ENCODE results near the gene CNOT2. TPM values are rescaled to one million over a fixed set of nuclear protein-coding genes. Genes with fewer than 3 reads are reported as not detected.
"Not testable (repeated sequence)": the region's sequence is repeated elsewhere in the genome, so short reads cannot be mapped to it uniquely, and the experiment has no call there.

CNOT2 gene
- total RNA-seq, 2 experiments from 2014 or later = 65.2 to 68.4 TPM

DNA sequence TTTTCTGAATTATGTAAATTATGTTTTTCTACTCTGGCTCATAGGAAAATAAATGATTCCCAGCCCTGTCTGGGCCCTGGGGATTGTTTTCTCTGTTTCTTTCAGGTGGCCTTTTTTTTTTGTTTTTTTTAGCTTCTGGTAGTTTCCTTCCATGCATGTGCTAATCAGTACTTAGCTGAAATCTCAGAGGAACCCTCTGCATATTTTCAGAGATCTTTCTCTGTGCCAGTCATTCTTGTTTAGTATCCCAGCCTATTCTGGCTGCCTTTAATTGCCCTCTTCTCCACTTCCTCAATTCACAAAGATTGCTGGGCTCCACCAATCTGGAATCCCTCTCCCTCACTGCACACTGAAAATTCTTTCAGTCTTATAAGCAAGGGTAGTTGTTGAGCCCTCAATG, 46.9 kb downstream of the CNOT2 start:
- ATAC-seq (no peak), DNase-seq (no peak)
- peaks cover 52% of the 10 kb centered on the region for H3K36me3 Mint-ChIP-seq
- H3K4me3 Mint-ChIP-seq = no peak overlapping the region
- CTCF ChIA-PET = no interaction called here
- peaks cover 11% of the 10 kb centered on the region for H3K4me1 Mint-ChIP-seq
- no peaks in the 10 kb centered on the region for H3K27me3 Mint-ChIP-seq
- no peaks in the 10 kb centered on the region for H3K9me3 Mint-ChIP-seq (ENCODE audit: low read depth)
- no peak overlapping the region for H3K27ac Mint-ChIP-seq

DNA sequence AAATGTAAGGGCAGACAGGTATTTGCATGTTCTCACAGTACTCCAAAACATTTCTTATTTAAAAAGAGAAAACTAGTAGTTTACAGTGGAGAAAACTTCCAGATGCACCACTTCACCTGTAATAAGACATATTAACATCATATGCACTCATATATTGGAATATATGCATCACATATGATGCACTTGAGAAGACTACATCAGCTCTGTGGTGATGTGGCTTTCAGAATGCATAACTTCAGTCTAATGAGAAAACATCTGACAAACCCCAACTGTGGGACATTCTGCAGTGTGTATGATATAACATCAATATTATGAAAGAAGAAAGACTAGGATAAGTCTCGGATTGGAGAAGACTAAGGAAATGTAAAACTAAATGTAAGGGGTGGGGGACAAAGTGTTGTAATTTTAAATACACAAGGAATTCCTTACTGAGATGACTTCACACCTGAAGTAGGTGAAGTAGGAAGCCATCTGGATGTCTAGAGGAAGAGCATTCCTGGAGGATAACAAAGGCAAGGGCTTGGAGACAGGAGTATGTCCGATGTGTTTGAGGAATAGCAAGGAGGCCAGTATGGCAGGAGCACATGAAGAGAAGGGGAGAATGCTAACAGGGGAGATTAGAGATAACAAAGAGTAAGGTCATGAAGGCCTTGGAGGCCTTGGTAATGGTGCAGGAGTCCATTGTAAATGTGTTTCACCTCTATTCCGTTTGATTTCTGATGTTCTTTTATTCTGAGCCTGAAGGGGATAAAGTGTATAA, 49.0 kb downstream of the CNOT2 start:
- no peak overlapping the region for H3K27ac Mint-ChIP-seq
- CTCF ChIA-PET = interaction anchor here (0.7 kb wide), 1 partner anchor 48 kb away, joined by 3 read pairs; no protein-coding TSS in a partner anchor
- DNase-seq (no peak), ATAC-seq (no peak)
- no peaks in the 10 kb centered on the region for H3K27me3 Mint-ChIP-seq
- peaks cover 11% of the 10 kb centered on the region for H3K4me1 Mint-ChIP-seq
- H3K9me3 Mint-ChIP-seq (ENCODE audit: low read depth) = no peaks in the 10 kb centered on the region
- no peak overlapping the region for H3K4me3 Mint-ChIP-seq
- H3K36me3 Mint-ChIP-seq = peaks cover 52% of the 10 kb centered on the region

DNA sequence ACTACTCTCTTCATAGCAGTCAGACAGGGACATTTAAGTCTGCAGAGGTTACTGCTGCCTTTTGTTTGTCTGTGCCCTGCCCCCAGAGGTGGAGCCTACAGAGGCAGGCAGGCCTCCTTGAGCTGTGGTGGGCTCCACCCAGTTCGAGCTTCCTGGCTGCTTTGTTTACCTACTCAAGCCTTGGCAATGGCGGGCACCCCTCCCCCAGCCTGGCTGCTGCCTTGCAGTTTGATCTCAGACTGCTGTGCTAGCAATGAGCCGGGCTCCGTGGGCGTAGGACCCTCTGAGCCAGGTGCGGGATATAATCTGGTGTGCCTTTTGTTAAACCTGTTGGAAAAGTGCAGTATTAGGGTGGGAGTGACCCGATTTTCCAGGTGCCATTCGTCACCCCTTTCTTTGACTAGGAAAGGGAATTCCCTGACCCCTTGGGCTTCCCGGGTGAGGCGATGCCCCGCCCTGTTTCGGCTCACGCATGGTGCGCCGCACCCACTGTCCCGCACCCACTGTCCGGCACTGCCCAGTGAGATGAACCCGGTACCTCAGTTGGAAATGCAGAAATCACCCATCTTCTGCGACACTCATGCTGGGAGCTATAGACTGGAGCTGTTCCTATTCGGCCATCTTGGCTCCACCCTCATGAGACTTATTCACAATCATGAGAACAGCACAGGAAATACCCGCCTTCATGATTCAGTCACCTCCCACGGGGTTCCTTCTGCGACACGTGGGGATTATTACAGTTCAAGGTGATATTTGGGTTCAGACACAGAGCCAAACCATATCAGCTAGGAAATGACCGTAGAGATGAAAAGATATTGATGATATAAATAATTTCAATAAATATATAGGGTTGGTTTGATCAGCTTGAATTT, 61.7 kb downstream of the CNOT2 start:
- ATAC-seq; H3K27ac Mint-ChIP-seq; H3K27me3 Mint-ChIP-seq; CTCF ChIA-PET; H3K4me3 Mint-ChIP-seq; H3K9me3 Mint-ChIP-seq (ENCODE audit: low read depth): not testable (repeated sequence)
- H3K4me1 Mint-ChIP-seq = peaks cover 11% of the 10 kb centered on the region
- DNase-seq = peak; percentile 40
- peaks cover 50% of the 10 kb centered on the region for H3K36me3 Mint-ChIP-seq

DNA sequence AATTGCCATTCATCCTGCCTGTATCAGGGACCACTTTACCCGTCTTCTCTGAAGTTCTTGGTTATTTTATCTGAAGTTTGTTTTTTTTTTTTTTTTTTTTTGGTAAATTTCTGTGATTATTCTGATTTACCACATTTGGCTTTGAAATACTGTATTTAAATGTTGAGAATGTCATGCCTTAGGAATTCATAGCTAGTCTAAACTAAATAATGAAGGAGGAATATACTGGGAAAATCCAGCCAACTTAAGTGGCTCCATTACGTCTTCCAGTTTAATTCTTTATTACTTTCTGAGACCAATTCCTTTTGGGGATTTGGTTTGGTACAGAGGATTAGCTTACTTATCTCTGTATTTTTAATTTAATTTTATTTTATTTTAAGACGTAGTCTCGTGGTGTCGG, 62.6 kb downstream of the CNOT2 start:
- no peak overlapping the region for H3K27ac Mint-ChIP-seq
- H3K36me3 Mint-ChIP-seq = peaks cover 46% of the 10 kb centered on the region
- CTCF ChIA-PET = no interaction called here
- H3K27me3 Mint-ChIP-seq = no peaks in the 10 kb centered on the region
- H3K4me3 Mint-ChIP-seq = no peak overlapping the region
- H3K4me1 Mint-ChIP-seq = peaks cover 11% of the 10 kb centered on the region
- ATAC-seq = no peak
- no peak for DNase-seq
- peaks cover 4% of the 10 kb centered on the region for H3K9me3 Mint-ChIP-seq (ENCODE audit: low read depth)

DNA sequence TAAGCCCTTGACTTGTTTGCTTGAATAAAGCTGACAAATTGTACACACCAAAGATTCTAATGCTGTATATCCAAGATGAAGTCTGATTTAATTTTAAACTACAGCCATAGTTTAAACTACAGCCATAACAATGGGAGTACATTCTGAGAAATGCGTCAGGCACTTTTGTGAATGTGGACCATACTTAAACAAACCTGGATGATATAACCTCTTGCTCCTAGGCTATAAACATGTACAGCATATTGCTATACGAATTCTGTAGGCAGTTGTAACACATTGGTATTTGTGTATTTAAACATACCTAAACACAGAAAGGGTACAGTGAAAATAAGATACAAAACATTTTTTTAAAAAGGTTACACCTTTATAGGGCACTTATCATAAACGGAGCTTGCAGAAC, 63.4 kb downstream of the CNOT2 start:
- no peak overlapping the region for H3K27ac Mint-ChIP-seq

DNA sequence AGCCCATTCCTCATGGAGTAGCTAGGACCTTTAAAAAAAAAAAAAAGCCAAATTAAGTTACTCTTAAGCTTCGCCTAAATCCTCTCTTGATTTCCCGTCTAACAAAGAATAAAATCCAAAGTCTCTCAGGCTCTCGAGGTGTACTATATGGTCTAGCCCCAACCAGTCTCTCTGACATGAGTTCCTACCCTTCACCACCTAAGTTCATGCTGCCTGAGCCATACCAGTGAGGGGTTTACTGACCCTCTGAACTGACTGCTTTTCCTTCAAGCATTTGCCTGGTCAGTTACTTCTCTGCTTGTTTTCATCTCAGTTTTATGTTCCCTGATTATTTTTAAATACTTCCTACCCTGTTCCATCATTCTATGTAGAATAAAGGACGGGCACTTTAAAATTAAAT, 64.6 kb downstream of the CNOT2 start:
- ATAC-seq = no peak
- H3K27me3 Mint-ChIP-seq = no peaks in the 10 kb centered on the region
- H3K27ac Mint-ChIP-seq = no peak overlapping the region
- CTCF ChIA-PET = no interaction called here
- no peak for DNase-seq
- H3K9me3 Mint-ChIP-seq (ENCODE audit: low read depth) = peaks cover 4% of the 10 kb centered on the region
- peaks cover 36% of the 10 kb centered on the region for H3K36me3 Mint-ChIP-seq
- peaks cover 11% of the 10 kb centered on the region for H3K4me1 Mint-ChIP-seq
- H3K4me3 Mint-ChIP-seq = no peak overlapping the region

More for the DNA sequence above, 63.4 kb downstream of the CNOT2 start:
- peaks cover 40% of the 10 kb centered on the region for H3K36me3 Mint-ChIP-seq
- ATAC-seq (no peak), DNase-seq (no peak)
- no peak overlapping the region for H3K4me3 Mint-ChIP-seq
- CTCF ChIA-PET = no interaction called here
- peaks cover 11% of the 10 kb centered on the region for H3K4me1 Mint-ChIP-seq
- peaks cover 4% of the 10 kb centered on the region for H3K9me3 Mint-ChIP-seq (ENCODE audit: low read depth)
- H3K27me3 Mint-ChIP-seq = no peaks in the 10 kb centered on the region

DNA sequence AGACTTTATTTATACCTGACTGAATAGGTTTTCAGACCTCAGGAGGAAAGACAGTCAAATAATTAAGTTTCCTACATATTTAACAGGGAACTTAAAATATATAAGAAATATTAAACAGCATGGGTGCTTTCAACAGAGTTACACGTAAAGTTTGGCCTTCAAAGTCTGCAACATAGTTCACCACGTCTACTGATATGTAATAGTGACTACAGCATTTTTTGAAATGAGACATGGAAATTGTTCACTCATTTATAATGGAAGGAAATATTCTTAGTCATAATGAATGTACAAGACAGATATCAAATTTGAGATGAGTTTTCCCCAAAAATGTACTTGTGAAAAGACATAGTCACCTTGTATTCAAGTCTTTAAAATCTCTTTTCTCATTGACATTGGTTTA, 66.1 kb downstream of the CNOT2 start:
- no peak for ATAC-seq
- no peak for DNase-seq
- H3K27me3 Mint-ChIP-seq = no peaks in the 10 kb centered on the region
- H3K9me3 Mint-ChIP-seq (ENCODE audit: low read depth) = no peaks in the 10 kb centered on the region
- no peak overlapping the region for H3K4me3 Mint-ChIP-seq
- H3K4me1 Mint-ChIP-seq = peaks cover 9% of the 10 kb centered on the region
- CTCF ChIA-PET = no interaction called here
- peaks cover 31% of the 10 kb centered on the region for H3K36me3 Mint-ChIP-seq
- no peak overlapping the region for H3K27ac Mint-ChIP-seq

DNA sequence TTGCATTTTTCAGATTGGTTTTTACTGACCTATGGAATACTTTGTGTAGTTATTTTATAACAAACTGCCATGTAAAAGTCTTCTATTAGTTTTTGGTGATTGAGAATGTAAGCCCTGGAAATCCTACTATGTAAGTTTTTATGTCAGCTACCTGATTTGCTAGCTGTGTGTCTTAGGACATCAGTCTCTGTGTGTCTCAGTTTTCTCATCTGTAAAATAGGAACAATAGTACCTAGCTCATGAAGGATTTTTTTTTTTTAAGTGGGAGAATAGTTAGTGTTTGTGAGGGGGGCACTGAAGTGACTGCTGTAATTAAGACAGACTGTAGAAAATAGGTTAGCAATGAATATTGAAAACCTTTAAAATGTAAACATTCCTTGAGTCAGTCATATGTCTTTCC, 70.9 kb downstream of the CNOT2 start:
- no peaks in the 10 kb centered on the region for H3K27me3 Mint-ChIP-seq
- no peak for ATAC-seq
- CTCF ChIA-PET = no interaction called here
- H3K27ac Mint-ChIP-seq = no peak overlapping the region
- H3K36me3 Mint-ChIP-seq = peaks cover 16% of the 10 kb centered on the region
- no peak overlapping the region for H3K4me3 Mint-ChIP-seq
- H3K4me1 Mint-ChIP-seq = peaks cover 16% of the 10 kb centered on the region
- no peaks in the 10 kb centered on the region for H3K9me3 Mint-ChIP-seq (ENCODE audit: low read depth)
- DNase-seq = no peak

DNA sequence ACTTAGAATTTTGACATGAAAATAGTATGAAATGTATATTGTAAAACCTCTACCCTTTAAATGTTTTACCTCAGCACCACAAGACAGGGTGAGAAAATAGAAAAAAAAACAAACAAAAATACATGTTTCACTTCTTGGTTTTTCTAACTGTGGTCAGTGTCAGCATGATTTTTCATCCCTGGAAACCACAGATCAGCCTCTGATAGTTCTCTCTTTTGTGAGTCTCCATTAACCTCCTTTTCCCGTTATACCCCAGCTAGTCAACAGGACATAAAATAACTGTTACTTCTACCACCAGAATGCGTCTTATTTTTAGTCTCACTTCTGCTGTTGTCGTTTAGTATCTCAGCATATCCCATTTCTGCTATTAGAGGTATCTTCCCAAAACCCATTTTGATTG, 74.5 kb downstream of the CNOT2 start:
- ATAC-seq (peak; percentile 63), DNase-seq (no peak)
- Mint-ChIP-seq H3K4me1 (peaks cover 16% of the 10 kb centered on the region), H3K27me3 (no peaks in the 10 kb centered on the region), H3K36me3 (peaks cover 23% of the 10 kb centered on the region), H3K9me3 (ENCODE audit: low read depth) (no peaks in the 10 kb centered on the region), H3K4me3 (peak overlapping the region; percentile 5), H3K27ac (peak overlapping the region; percentile 31)
- CTCF ChIA-PET = no interaction called here

DNA sequence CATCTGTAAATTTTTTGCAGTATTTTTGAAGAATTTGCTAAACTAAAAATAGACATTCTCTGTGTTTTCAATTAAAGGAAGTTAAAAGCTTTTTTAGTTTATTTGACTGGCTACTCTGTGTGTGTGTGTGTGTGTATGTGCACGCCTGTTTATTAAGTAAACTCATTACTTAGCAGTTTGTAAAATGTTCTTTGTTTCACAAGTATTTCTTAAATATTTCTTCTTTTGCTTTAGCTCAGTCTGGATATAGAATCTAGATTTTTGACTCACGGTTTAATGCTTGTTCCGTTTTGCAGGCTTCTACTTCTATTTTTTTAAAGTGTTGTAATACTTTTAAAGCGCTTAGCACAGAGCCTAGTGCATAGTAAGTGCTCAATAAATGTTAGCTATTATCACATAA, 76.4 kb downstream of the CNOT2 start:
- no peak for ATAC-seq
- Mint-ChIP-seq H3K4me3 (no peak overlapping the region), H3K9me3 (ENCODE audit: low read depth) (no peaks in the 10 kb centered on the region), H3K4me1 (peaks cover 16% of the 10 kb centered on the region), H3K36me3 (peaks cover 26% of the 10 kb centered on the region), H3K27ac (no peak overlapping the region), H3K27me3 (no peaks in the 10 kb centered on the region)
- CTCF ChIA-PET = no interaction called here
- DNase-seq = no peak

DNA sequence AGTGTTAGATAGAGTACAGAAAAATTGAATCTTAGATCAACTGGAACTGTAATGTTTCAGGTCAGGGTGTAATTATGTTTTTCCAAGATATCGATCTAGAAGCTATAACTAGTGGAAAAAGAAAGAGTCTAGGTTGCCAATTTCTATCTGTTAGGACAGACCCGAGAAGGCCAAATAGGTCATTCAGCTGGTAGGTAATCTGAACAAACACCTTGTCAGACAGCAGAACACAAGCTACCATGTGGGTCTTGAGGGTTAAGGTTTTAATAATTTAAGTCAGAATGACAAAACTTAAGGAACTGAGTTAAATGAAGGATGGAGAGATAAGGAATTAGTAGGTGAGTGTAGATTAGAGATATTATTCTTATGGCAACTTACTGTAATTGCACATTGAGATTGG, 78.0 kb downstream of the CNOT2 start:
- H3K9me3 Mint-ChIP-seq (ENCODE audit: low read depth) = no peaks in the 10 kb centered on the region
- peaks cover 14% of the 10 kb centered on the region for H3K4me1 Mint-ChIP-seq
- no peak overlapping the region for H3K4me3 Mint-ChIP-seq
- CTCF ChIA-PET = no interaction called here
- no peak overlapping the region for H3K27ac Mint-ChIP-seq
- DNase-seq (no peak), ATAC-seq (no peak)
- H3K36me3 Mint-ChIP-seq = peaks cover 31% of the 10 kb centered on the region
- no peaks in the 10 kb centered on the region for H3K27me3 Mint-ChIP-seq

DNA sequence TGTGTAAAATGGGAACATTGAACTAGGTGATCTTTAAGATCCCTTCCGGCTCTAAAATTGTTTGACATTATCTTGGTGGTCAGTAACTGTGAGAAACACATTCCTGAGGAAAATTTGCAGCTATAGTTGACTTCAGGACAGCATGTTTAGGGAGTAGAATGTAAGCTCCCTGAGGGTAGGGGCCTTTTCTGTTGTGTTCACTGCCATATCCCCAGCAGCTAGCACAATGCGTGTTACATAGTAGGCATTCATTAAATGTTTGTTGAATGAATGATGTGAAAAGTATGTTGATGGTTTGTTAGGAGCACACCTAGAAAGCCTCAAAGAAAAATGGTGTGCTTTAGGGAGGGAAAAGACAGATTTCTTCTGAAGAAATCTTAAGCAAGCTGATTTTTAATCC, 84.3 kb downstream of the CNOT2 start:
- no peak for DNase-seq
- no peak for ATAC-seq
- no peaks in the 10 kb centered on the region for H3K27me3 Mint-ChIP-seq
- H3K27ac Mint-ChIP-seq = no peak overlapping the region
- no peak overlapping the region for H3K4me3 Mint-ChIP-seq
- CTCF ChIA-PET = no interaction called here
- peaks cover 4% of the 10 kb centered on the region for H3K4me1 Mint-ChIP-seq
- peaks cover 57% of the 10 kb centered on the region for H3K36me3 Mint-ChIP-seq
- H3K9me3 Mint-ChIP-seq (ENCODE audit: low read depth) = peaks cover 3% of the 10 kb centered on the region

DNA sequence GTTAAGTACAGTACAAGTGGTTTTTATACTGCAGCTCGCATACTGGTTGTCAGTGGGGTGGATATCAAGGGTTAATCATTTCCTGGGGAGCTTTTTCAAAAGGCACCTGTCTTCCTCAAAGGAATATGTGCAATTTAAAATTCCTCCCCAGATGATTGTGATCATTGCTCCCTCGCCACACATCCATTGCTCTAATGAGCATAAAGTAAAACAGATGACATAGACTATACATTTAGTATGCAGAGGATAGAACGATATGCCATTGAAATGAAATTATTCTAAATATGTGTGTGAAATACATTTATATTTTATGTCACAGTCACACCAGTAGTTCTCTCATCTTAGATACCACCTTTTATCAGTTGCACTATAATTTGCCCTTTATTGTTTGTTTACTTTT, 86.5 kb downstream of the CNOT2 start:
- ATAC-seq (no peak), DNase-seq (no peak)
- Mint-ChIP-seq H3K36me3 (peaks cover 48% of the 10 kb centered on the region), H3K4me1 (peaks cover 4% of the 10 kb centered on the region), H3K4me3 (no peak overlapping the region), H3K27ac (no peak overlapping the region), H3K9me3 (ENCODE audit: low read depth) (peaks cover 3% of the 10 kb centered on the region), H3K27me3 (no peaks in the 10 kb centered on the region)
- CTCF ChIA-PET = no interaction called here

DNA sequence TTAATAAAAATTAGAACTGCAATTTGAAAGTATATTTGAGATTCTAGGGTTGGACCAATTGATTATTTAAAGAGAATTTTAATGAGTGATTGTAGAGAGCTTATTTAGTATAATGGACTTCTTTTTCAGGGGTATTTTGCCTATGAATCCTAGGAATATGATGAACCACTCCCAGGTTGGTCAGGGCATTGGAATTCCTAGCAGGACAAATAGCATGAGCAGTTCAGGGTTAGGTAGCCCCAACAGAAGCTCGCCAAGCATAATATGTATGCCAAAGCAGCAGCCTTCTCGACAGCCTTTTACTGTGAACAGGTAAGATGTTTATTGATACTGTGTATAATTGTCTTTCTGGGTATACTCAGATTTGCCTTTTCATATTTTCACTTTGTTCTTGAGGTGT, 86.9 kb downstream of the CNOT2 start:
- DNase-seq (no peak), ATAC-seq (no peak)
- Mint-ChIP-seq H3K27me3 (no peaks in the 10 kb centered on the region), H3K27ac (no peak overlapping the region), H3K4me1 (peaks cover 4% of the 10 kb centered on the region), H3K4me3 (no peak overlapping the region), H3K9me3 (ENCODE audit: low read depth) (peaks cover 3% of the 10 kb centered on the region), H3K36me3 (peaks cover 44% of the 10 kb centered on the region)
- CTCF ChIA-PET = no interaction called here

All from activated CD8-positive, alpha-beta memory T cell treated with anti-CD3 and anti-CD28 coated beads, Interleukin-2, amount 10 ng/mL, durations not matched to agents 7 days and 5 days (primary cell).